Activated effector memory CD4-positive, alpha-beta T cell treated with Interleukin-2 at 50 U/mL for 16 hours (primary cell): Measurements from ENCODE around the gene NOP9.

Experiments used
- DNase-seq: peaks from one replicate; pipeline ENCODE4 v3.0.0-alpha.2; 2020

Gene NOP9

GRCh38 chr14:24283796-24284460 is 15.7 kb upstream of the NOP9 start:
- DNase-seq, result no peak

GRCh38 chr14:24284501-24285035 is 15.1 kb upstream of the NOP9 start:
- no peak for DNase-seq

- DNase-seq, result no peak
These were observed 14.3 kb upstream of the NOP9 start for GRCh38 chr14:24285351-24285750.

- no peak for DNase-seq
These were observed 12.7 kb upstream of the NOP9 start for GRCh38 chr14:24286996-24287395.

- no peak for DNase-seq
These were observed 9.9 kb upstream of the NOP9 start for GRCh38 chr14:24289649-24290280.

- DNase-seq, result no peak
These were observed 8.9 kb upstream of the NOP9 start for GRCh38 chr14:24290746-24291145.

- DNase-seq, result no peak
These were observed 8.1 kb upstream of the NOP9 start for GRCh38 chr14:24291446-24292117.

- no peak for DNase-seq
These were observed 7.4 kb upstream of the NOP9 start for GRCh38 chr14:24292118-24292807.

GRCh38 chr14:24293525-24293924 is 6.1 kb upstream of the NOP9 start:
- no peak for DNase-seq

GRCh38 chr14:24296341-24297157 is 3.1 kb upstream of the NOP9 start:
- DNase-seq, result peak; percentile 47

GRCh38 chr14:24297190-24297964 is 2.3 kb upstream of the NOP9 start:
- no peak for DNase-seq

- no peak for DNase-seq
These were observed 777 bp upstream of the NOP9 start for GRCh38 chr14:24298892-24299254.

- DNase-seq, result no peak
These were observed 803 bp downstream of the NOP9 start for GRCh38 chr14:24300326-24300980.

GRCh38 chr14:24304019-24304387 is 4.4 kb downstream of the NOP9 start:
- DNase-seq, result no peak

- no peak for DNase-seq
These were observed 7.5 kb downstream of the NOP9 start for GRCh38 chr14:24307156-24307574.

- DNase-seq, result peak; percentile 33
These were observed 8.1 kb downstream of the NOP9 start, which contains the start of gene CIDEB for GRCh38 chr14:24307575-24308341. Gene CIDEB, minus strand, starts transcription at chr14:24307977. Its CDS starts 119 bp downstream, at chr14:24307858.

GRCh38 chr14:24308342-24309124 is 8.9 kb downstream of the NOP9 start:
- no peak for DNase-seq

GRCh38 chr14:24309538-24310264 is 10.1 kb downstream of the NOP9 start, which contains the start of gene LTB4R2:
Gene LTB4R2, plus strand, starts transcription at chr14:24310140. Its CDS starts 525 bp downstream, at chr14:24310665.
- DNase-seq, result no peak

GRCh38 chr14:24310265-24310645 is 10.6 kb downstream of the NOP9 start:
- DNase-seq, result no peak
